Body of pancreas (tissue), 4 donors: ENCODE data around the gene XPO6. TPM values are rescaled to one million over a fixed set of nuclear protein-coding genes. Genes with fewer than 3 reads are reported as not detected.
A peak's percentile ranks its signal among the peaks of the same experiment; 100 is the strongest.
"Not testable (repeated sequence)": the region's sequence is repeated elsewhere in the genome, so short reads cannot be mapped to it uniquely, and the experiment has no call there.

Experiments used
- ATAC-seq: fragments of 150-250 bp; one replicate; pipeline ENCODE4 v1.9.1; 2016
- DNase-seq, 4 donors: peaks; one replicate each; pipeline ENCODE4 v3.0.0-alpha.2; 2019
- H3K27ac ChIP-seq, 4 donors: fragments of 200-600 bp; sonication (generic); 1 replicate in 3 of 4; 2 replicates in 1 of 4; pipeline versions ENCODE4 v1.5.1 to v1.6.1; 2016 to 2019; ENCODE audit warnings: mild to moderate bottlenecking in 1 of 4, mixed read lengths in 1 of 4, moderate library complexity in 1 of 4
- H3K27me3 ChIP-seq, 2 donors: fragments of 200-600 bp; sonication (generic); one replicate each; pipeline ENCODE4 v1.6.0; 2016; ENCODE audit warnings: mild to moderate bottlenecking in 1 of 2
- H3K36me3 ChIP-seq, 2 donors: fragments of 200-600 bp; sonication (generic); replicated peaks in 1 of 2; 2 replicates each; pipeline ENCODE4 v1.5.1; 2016; ENCODE audit warnings: low read depth in 2 of 2; ENCODE audit not compliant: insufficient read depth in 1 of 2
- H3K4me1 ChIP-seq: fragments of 200-600 bp; sonication (generic); one replicate; pipeline ENCODE4 v1.6.0; 2016
- H3K4me3 ChIP-seq, 2 donors: fragments of 200-600 bp; sonication (generic); 1 replicate in 1 of 2; 2 replicates in 1 of 2; pipeline ENCODE4 v1.5.1; 2016 to 2019
- H3K9me3 ChIP-seq, 3 donors: fragments of 200-600 bp; sonication (generic); 1 replicate in 2 of 3; 2 replicates in 1 of 3; pipeline ENCODE4 v1.5.1; 2016
- CTCF ChIP-seq, 7 experiments: fragments of 450-650 bp in 4 of 7; fragments of 200-600 bp in 3 of 7; sonication (generic) in 3 of 7; IDR thresholded peaks; one replicate each; pipeline ENCODE4 v1.5.1; 2016 to 2019; ENCODE audit warnings: antibody characterized with exemption in 7 of 7
- POLR2A ChIP-seq, 3 donors: fragments of 450-650 bp; IDR thresholded peaks; one replicate each; pipeline ENCODE4 v1.6.1; 2016; ENCODE audit warnings: antibody characterized with exemption in 3 of 3, mild to moderate bottlenecking in 2 of 3
- WGBS, 2 donors: methylation state at CpG; one replicate each; pipeline ENCODE4 v1.1.5; 2017; 5-methylcytosine and 5-hydroxymethylcytosine counted together
- intact Hi-C: fragments of 100-400 bp; cut with DNase I; formaldehyde crosslinking; loops from one replicate; pipeline ENCODE4 v1.15.1; 2023
- total RNA-seq, 2 donors: library from RNA; depleted of rRNA; stranded (reverse); fragments of >200 nt; gene quantifications; one replicate each; pipeline ENCODE4 v1.1.0, GENCODE V29; 2016

XPO6 gene
- total RNA-seq, 2 donors from 2014 or later: 54.7 to 103 TPM

GRCh38 chr16:28258567-28258966 is 46.8 kb upstream of the XPO6 start:
- peak; percentile 18 to 56 (median 40) for DNase-seq

GRCh38 chr16:28257256-28257655 is 45.5 kb upstream of the XPO6 start:
- H3K4me3 ChIP-seq: no peak overlapping the region
- H3K27me3 ChIP-seq: peaks cover 0 to 8% of the 10 kb centered on the region in 2 donors
- TF ChIP-seq CTCF (IDR thresholded peaks at IDR 0.05) (no peak), POLR2A (IDR thresholded peaks at IDR 0.05) (no peak)
- DNase-seq: no peak
- H3K9me3 ChIP-seq: peaks cover 0 to 5% (median 0%) of the 10 kb centered on the region in 3 donors
- 75 to 81% methylated on average over 4 of the region's 4 CpGs for WGBS, 2 donors
- H3K27ac ChIP-seq: no peak overlapping the region
- intact Hi-C loops: no loop called here
- no peaks in the 10 kb centered on the region for H3K36me3 ChIP-seq
- ATAC-seq: no peak
- peaks cover 12% of the 10 kb centered on the region for H3K4me1 ChIP-seq

More at GRCh38 chr16:28258567-28258966, 46.8 kb upstream of the XPO6 start:
- TF ChIP-seq POLR2A (IDR thresholded peaks at IDR 0.05) (no peak), CTCF (IDR thresholded peaks at IDR 0.05) (no peak)
- H3K27me3 ChIP-seq: peaks cover 0 to 8% of the 10 kb centered on the region in 2 donors
- peaks cover 12% of the 10 kb centered on the region for H3K4me1 ChIP-seq
- intact Hi-C loops: no loop called here
- no peaks in the 10 kb centered on the region for H3K36me3 ChIP-seq
- H3K4me3 ChIP-seq: no peak overlapping the region
- H3K9me3 ChIP-seq: no peaks in the 10 kb centered on the region
- ATAC-seq: peak; percentile 52
- WGBS, 2 donors: 3 to 17% methylated on average over 7 to 18 of the region's 18 CpGs
- H3K27ac ChIP-seq: no peak overlapping the region

- intact Hi-C loops: no loop called here
- peaks cover 0 to 5% (median 0%) of the 10 kb centered on the region in 3 donors for H3K9me3 ChIP-seq
- TF ChIP-seq CTCF (IDR thresholded peaks at IDR 0.05) (no peak), POLR2A (IDR thresholded peaks at IDR 0.05) (no peak)
- WGBS, 2 donors: 63 to 88% methylated on average over 8 to 9 of the region's 12 CpGs
- H3K27me3 ChIP-seq: peaks cover 0 to 8% of the 10 kb centered on the region in 2 donors
- no peak overlapping the region for H3K27ac ChIP-seq
- peaks cover 12% of the 10 kb centered on the region for H3K4me1 ChIP-seq
- ATAC-seq: no peak
- no peaks in the 10 kb centered on the region for H3K36me3 ChIP-seq
- H3K4me3 ChIP-seq: no peak overlapping the region
- no peak for DNase-seq
Observed at GRCh38 chr16:28255838-28256237, 44.1 kb upstream of the XPO6 start.

GRCh38 chr16:28254158-28254557 is 42.4 kb upstream of the XPO6 start:
- TF ChIP-seq POLR2A (IDR thresholded peaks at IDR 0.05) (no peak), CTCF (IDR thresholded peaks at IDR 0.05) (no peak)
- ATAC-seq (no peak), DNase-seq (no peak)
- Histone ChIP-seq H3K4me3 (no peak overlapping the region), H3K9me3 (peaks cover 0 to 5% (median 0%) of the 10 kb centered on the region in 3 donors), H3K4me1 (peaks cover 11% of the 10 kb centered on the region), H3K27me3 (peaks cover 0 to 8% of the 10 kb centered on the region in 2 donors), H3K27ac (no peak overlapping the region), H3K36me3 (no peaks in the 10 kb centered on the region)
- intact Hi-C loops: no loop called here
- 70 to 86% methylated on average over 6 of the region's 6 CpGs for WGBS, 2 donors

GRCh38 chr16:28250999-28251398 is 39.2 kb upstream of the XPO6 start:
- no peak overlapping the region for H3K4me3 ChIP-seq
- no peaks in the 10 kb centered on the region for H3K27me3 ChIP-seq
- TF ChIP-seq POLR2A (IDR thresholded peaks at IDR 0.05) (no peak), CTCF (IDR thresholded peaks at IDR 0.05) (no peak)
- DNase-seq (no peak), ATAC-seq (no peak)
- peaks cover 0 to 5% (median 0%) of the 10 kb centered on the region in 3 donors for H3K9me3 ChIP-seq
- H3K4me1 ChIP-seq: no peaks in the 10 kb centered on the region
- H3K27ac ChIP-seq: no peak overlapping the region
- no peaks in the 10 kb centered on the region for H3K36me3 ChIP-seq
- WGBS, 2 donors: 46 to 56% methylated on average over 3 of the region's 3 CpGs
- intact Hi-C loops: no loop called here

- WGBS, 2 donors: 61% methylated on average over 2 of the region's 2 CpGs; no CpG with 5 or more reads in 1 of the 2 donors
- H3K4me1 ChIP-seq, ATAC-seq, intact Hi-C loops, H3K9me3 ChIP-seq, H3K27me3 ChIP-seq, DNase-seq, H3K4me3 ChIP-seq, H3K36me3 ChIP-seq, H3K27ac ChIP-seq: not testable (repeated sequence)
Observed at GRCh38 chr16:28249483-28249882, 37.7 kb upstream of the XPO6 start.
